GM10266 (cell line): ENCODE measurements around the gene CCT4.

Source experiments
- DNase-seq: peaks from one replicate; pipeline ENCODE4 v3.0.0; 2012; ENCODE audit errors: extremely low spot score
- TF ChIP-seq, protein P1 (sequence below): IDR thresholded peaks from 2 replicates; pipeline ENCODE4 v1.5.1; 2012; ENCODE audit warnings: mild to moderate bottlenecking, low read depth; ENCODE audit not compliant: control insufficient read depth, insufficient read depth; ENCODE audit errors: missing control alignments

CCT4 gene

GRCh38 chr2:61888267-61889055 is at the start of gene CCT4:
Gene CCT4 (minus strand): TSS chr2:61888656. CDS start chr2:61888507, 149 bp downstream.
- TF ChIP-seq, protein P1, sequence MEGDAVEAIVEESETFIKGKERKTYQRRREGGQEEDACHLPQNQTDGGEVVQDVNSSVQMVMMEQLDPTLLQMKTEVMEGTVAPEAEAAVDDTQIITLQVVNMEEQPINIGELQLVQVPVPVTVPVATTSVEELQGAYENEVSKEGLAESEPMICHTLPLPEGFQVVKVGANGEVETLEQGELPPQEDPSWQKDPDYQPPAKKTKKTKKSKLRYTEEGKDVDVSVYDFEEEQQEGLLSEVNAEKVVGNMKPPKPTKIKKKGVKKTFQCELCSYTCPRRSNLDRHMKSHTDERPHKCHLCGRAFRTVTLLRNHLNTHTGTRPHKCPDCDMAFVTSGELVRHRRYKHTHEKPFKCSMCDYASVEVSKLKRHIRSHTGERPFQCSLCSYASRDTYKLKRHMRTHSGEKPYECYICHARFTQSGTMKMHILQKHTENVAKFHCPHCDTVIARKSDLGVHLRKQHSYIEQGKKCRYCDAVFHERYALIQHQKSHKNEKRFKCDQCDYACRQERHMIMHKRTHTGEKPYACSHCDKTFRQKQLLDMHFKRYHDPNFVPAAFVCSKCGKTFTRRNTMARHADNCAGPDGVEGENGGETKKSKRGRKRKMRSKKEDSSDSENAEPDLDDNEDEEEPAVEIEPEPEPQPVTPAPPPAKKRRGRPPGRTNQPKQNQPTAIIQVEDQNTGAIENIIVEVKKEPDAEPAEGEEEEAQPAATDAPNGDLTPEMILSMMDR, result no peak

GRCh38 chr2:61937886-61938285 is 49.4 kb upstream of the CCT4 start:
- TF ChIP-seq, protein P1, result no peak
- DNase-seq, result no peak

More at GRCh38 chr2:61888267-61889055, at the start of gene CCT4:
- peak; percentile 83 for DNase-seq

DNA sequence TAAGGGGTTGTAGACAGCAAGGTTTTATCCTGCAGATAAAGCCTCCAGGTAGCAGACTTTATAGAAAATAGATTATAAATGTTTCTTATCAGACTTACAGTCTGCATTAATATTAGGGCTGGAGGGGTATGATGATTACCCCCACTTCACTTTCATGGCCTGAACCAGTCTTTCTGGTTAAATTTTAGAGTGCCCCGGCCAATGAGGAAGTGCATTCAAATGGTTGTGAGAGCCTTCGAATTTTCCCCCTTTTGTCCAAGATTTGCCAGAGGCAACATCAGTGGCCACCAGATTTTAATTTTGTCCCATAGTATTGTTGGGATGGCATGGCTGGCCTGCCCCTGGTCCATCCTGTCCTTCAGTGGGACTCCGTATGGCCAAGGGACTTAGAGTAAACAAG is 48.6 kb upstream of the CCT4 start:
- DNase-seq, result no peak

DNA sequence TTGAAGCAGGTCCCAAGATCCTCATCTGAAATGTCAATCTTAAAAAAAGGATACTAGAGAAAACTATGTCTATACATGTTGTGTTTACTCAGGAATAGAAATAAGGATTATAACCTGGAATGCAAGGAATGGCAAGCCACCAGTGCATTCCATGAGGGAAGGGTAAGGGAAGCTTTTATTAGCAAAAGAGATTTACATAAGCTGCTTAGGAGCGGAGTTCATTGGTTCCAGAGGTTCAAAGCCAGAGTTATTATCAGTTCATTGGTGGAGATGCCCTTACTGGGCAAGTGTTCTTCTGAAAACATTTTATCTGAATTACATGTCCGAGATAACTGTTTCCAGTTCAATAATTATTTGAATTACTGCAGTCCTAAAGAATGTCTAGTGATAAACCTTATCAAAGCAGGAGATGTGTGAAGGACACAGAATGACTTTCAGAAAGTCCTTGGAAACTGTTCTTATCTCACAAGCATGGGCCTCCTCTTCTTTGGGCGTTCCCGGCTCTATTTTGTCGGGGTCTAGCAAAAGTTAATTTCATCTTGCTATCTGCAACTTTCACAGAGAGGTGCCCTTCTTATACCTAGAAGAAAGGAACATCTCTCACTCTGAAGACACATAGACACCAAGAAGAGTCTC is 40.5 kb upstream of the CCT4 start:
- DNase-seq, result no peak
- TF ChIP-seq, protein P1, result no peak

More for the DNA sequence above, 48.6 kb upstream of the CCT4 start:
- TF ChIP-seq, protein P1, result no peak

DNA sequence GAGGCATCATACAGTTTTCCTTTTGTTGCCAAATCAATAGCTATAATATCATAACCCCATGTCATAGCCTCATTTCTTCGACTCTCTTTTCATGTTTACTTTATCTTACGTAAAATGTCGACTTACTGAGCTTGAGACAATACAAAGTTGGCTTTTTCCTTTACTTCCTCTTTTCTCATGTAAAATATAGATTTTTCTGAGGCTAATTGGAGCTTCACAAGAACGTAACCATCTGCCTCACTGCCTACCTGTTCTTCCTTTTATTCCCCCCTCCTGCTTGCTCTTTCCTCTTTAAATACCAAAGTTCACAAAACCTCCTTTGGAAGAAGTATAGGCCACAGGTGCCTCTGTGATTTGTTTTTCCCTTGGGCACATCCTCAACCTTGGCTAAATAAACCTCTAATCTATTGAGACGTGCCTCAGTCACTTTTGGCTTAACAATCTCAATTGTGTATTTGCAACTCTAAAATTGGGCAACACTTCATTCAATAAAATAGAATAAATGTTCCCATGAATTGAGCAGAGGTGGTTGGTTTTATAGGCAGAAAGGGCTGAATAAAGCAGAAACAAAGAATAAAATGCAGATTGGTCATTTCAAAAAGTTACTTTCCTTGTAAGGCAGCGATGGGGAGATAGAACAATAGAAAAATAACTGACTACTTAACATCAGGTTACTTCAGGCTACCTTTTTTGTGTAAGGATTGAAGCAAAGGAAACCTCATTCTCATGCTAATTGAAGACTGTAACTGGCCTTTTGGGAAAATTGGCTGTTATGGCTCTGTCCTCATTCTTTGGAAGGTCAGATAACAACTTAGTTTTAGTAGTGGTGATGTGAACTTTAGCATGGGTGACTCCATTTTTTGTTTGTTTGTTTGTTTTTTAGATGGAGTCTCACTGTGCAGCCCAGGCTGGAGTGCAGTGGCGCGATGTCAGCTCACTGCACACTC is 38.3 kb upstream of the CCT4 start:
- no peak for DNase-seq

DNA sequence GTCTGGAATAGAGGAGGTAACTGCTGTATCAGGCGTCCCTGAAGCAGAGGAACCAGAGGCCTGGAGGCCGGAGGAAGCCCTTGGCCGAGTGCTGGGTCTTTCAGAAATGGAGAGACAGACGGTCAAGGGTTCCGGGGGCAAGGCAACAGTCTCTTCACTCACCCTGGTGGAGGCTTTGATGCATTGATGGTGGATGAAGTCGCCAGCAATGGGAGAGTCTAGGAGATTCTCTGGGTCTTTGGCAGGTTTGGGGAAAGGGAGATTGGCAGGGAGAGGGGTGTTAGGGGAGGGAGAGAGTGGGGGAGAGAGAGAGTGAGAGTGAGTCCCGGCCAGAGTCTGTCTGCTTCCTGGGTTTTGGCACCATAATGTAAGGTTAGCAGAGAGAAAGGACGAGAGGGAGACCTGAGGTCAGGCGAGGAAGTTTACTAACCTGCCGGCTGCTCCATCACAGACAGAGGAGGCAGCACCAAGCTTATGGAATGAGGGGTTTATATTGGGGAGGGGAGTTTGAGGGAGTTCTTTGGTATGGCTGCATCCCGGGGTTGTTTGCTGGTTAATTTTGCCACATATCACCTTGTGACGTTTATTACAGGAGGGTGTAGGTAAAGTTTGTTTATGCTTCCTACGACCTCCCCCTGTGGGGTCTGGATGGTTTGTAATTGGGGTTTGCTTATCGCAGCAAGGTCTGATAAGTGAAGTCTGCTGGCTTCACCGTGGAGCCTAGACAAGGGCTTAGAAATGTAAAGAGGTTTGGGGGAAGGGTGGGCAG is 36.6 kb upstream of the CCT4 start:
- TF ChIP-seq, protein P1, result no peak
- DNase-seq, result no peak

More for the DNA sequence above, 38.3 kb upstream of the CCT4 start:
- TF ChIP-seq, protein P1, result no peak
